ENCODE data around the gene AMT.

The AMT gene

DNA sequence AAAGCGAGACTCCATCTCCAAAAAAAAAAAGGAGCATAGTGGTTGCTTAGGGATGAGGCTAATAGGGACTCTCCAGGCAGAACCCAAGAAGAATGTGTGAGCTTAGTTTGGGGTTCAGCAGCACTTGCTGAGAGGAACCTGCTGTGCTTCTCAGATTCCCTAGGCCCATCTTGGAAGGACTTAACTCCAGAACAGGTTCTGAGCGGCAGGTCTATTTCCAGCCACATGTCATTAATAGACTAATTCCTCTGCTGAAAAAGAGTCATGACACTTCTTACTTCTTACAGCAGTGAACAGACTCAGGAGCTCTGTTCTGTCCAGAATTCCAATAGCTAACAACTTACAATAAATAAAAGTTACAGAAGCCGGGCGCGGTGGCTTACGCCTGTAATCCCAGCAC, 33.0 kb downstream of the AMT start (continued):
- TF ChIP-seq, protein P1, sequence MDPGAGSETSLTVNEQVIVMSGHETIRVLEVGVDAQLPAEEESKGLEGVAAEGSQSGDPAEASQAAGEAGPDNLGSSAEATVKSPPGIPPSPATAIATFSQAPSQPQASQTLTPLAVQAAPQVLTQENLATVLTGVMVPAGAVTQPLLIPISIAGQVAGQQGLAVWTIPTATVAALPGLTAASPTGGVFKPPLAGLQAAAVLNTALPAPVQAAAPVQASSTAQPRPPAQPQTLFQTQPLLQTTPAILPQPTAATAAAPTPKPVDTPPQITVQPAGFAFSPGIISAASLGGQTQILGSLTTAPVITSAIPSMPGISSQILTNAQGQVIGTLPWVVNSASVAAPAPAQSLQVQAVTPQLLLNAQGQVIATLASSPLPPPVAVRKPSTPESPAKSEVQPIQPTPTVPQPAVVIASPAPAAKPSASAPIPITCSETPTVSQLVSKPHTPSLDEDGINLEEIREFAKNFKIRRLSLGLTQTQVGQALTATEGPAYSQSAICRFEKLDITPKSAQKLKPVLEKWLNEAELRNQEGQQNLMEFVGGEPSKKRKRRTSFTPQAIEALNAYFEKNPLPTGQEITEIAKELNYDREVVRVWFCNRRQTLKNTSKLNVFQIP (CRISPR knock-in tag; IDR thresholded peaks at IDR 0.05; ENCODE audit: borderline replicate concordance, low read depth): no peak
- TF ChIP-seq ZFP30 (CRISPR knock-in tag; IDR thresholded peaks at IDR 0.05) (no peak), OSR1 (CRISPR knock-in tag; IDR thresholded peaks at IDR 0.05) (no peak), ZC3H10 (CRISPR knock-in tag; IDR thresholded peaks at IDR 0.05) (no peak), ESRRG (CRISPR knock-in tag; IDR thresholded peaks at IDR 0.05) (no peak), RARB (CRISPR knock-in tag; IDR thresholded peaks at IDR 0.05) (no peak), SNAI2 (CRISPR knock-in tag; IDR thresholded peaks at IDR 0.05) (no peak), ZNF70 (CRISPR knock-in tag; IDR thresholded peaks at IDR 0.05) (no peak), PPARA (CRISPR knock-in tag; IDR thresholded peaks at IDR 0.05; ENCODE audit: borderline replicate concordance) (no peak)

DNA sequence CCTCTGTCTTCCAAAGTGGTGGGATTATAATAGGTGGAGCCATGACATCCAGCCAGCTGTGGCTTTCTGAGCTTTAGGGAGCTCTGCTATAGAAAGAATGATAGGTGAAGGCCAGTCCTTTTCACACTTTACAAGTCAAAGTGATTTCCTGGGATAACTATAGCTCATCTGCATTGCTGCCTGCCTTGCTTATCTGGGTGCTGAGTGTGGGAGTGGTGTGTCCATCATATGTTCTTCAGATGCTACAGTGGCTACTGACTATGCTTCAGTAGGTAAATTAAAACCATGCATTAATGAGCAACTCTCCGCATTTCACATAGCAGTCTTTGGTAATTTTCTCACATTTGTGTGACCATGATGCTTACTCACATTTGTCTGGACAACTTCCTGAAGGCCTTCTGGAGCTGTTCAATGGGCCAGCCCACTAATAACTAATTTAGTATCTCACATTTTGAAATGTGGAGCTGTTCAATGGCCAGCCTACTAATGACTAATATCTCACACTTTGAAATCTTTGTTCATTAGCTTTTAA, 33.9 kb downstream of the AMT start:
- no peak for ATAC-seq
- TF ChIP-seq, protein P1 (CRISPR knock-in tag; IDR thresholded peaks at IDR 0.05; ENCODE audit: borderline replicate concordance, low read depth): no peak
- TF ChIP-seq SNAI2 (CRISPR knock-in tag; IDR thresholded peaks at IDR 0.05) (no peak), PPARA (CRISPR knock-in tag; IDR thresholded peaks at IDR 0.05; ENCODE audit: borderline replicate concordance) (no peak), TSHZ2 (CRISPR knock-in tag; IDR thresholded peaks at IDR 0.05) (no peak), CSDC2 (CRISPR knock-in tag; IDR thresholded peaks at IDR 0.05) (no peak), ZC3H10 (CRISPR knock-in tag; IDR thresholded peaks at IDR 0.05) (no peak), ESRRG (CRISPR knock-in tag; IDR thresholded peaks at IDR 0.05) (no peak), TCF4 (CRISPR knock-in tag; IDR thresholded peaks at IDR 0.05; ENCODE audit: borderline replicate concordance) (no peak), OSR1 (CRISPR knock-in tag; IDR thresholded peaks at IDR 0.05) (no peak), ISL1 (CRISPR knock-in tag; IDR thresholded peaks at IDR 0.05) (no peak), TOX (CRISPR knock-in tag; IDR thresholded peaks at IDR 0.05; ENCODE audit: borderline replicate concordance) (no peak), ZNF70 (CRISPR knock-in tag; IDR thresholded peaks at IDR 0.05) (no peak)

DNA sequence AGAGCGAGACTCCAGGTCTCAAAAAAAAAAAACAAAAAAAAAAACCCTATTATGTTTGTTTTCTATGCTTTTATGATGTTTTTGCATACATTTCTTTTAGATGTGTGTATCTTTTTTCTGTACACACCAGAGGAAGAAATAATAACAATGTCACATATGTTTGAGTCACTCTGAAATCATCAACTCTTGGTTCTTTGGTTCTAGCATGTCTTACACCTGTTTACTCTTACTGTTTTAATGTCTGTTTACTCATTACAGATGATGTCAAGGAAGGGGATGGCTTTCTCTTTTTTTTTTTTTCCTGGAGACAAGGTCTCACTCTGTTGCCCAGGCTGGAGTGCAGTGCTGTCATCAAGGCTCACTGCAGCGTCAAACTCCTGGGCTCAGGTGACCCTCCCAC, 34.6 kb downstream of the AMT start:
- no peak for TF ChIP-seq ZC3H10 (CRISPR knock-in tag; IDR thresholded peaks at IDR 0.05)
- TF ChIP-seq GLIS3 (CRISPR knock-in tag; IDR thresholded peaks at IDR 0.05): no peak
- TF ChIP-seq ZNF70 (CRISPR knock-in tag; IDR thresholded peaks at IDR 0.05): no peak
- TF ChIP-seq ZNF8 (CRISPR knock-in tag; IDR thresholded peaks at IDR 0.05): no peak
- TF ChIP-seq ZFP30 (CRISPR knock-in tag; IDR thresholded peaks at IDR 0.05): no peak
- TF ChIP-seq BACH2 (CRISPR knock-in tag; IDR thresholded peaks at IDR 0.05; ENCODE audit: borderline replicate concordance): no peak
- TF ChIP-seq TCF4 (CRISPR knock-in tag; IDR thresholded peaks at IDR 0.05; ENCODE audit: borderline replicate concordance): no peak
- TF ChIP-seq CSDC2 (CRISPR knock-in tag; IDR thresholded peaks at IDR 0.05): no peak
- no peak for ATAC-seq

- ATAC-seq: no peak
- TF ChIP-seq CSDC2 (CRISPR knock-in tag; IDR thresholded peaks at IDR 0.05): no peak
- TF ChIP-seq ISL1 (CRISPR knock-in tag; IDR thresholded peaks at IDR 0.05): no peak
- TF ChIP-seq ZNF70 (CRISPR knock-in tag; IDR thresholded peaks at IDR 0.05): no peak
- no peak for TF ChIP-seq ZNF8 (CRISPR knock-in tag; IDR thresholded peaks at IDR 0.05)
Measured at GRCh38 chr3:49386056-49386756, 36.1 kb downstream of the AMT start.

DNA sequence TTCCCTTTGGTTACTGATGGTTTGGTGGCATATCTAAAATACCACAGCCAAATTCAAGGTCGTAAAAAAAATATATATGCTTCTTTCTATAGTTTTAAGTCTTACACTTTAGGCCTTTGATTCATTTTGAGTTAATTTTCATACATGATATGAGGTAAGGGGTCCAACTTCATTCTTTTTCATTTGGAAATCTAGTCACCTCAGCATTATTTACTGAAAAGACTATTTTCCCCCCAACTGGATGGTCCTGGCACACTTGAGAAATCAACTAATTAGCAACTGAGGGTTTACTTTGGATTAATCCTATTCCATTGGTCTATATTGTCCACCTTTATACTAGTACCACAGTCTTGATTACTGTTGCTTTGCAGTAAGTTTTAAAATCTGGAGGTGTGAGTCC, 36.7 kb downstream of the AMT start:
- TF ChIP-seq RARB (CRISPR knock-in tag; IDR thresholded peaks at IDR 0.05): no peak
- TF ChIP-seq ZC3H10 (CRISPR knock-in tag; IDR thresholded peaks at IDR 0.05): no peak
- ATAC-seq: no peak

GRCh38 chr3:49383387-49383786, 38.9 kb downstream of the AMT start:
- no peak for TF ChIP-seq OSR1 (CRISPR knock-in tag; IDR thresholded peaks at IDR 0.05)
- TF ChIP-seq, protein P2, sequence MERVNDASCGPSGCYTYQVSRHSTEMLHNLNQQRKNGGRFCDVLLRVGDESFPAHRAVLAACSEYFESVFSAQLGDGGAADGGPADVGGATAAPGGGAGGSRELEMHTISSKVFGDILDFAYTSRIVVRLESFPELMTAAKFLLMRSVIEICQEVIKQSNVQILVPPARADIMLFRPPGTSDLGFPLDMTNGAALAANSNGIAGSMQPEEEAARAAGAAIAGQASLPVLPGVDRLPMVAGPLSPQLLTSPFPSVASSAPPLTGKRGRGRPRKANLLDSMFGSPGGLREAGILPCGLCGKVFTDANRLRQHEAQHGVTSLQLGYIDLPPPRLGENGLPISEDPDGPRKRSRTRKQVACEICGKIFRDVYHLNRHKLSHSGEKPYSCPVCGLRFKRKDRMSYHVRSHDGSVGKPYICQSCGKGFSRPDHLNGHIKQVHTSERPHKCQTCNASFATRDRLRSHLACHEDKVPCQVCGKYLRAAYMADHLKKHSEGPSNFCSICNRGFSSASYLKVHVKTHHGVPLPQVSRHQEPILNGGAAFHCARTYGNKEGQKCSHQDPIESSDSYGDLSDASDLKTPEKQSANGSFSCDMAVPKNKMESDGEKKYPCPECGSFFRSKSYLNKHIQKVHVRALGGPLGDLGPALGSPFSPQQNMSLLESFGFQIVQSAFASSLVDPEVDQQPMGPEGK (CRISPR knock-in tag; IDR thresholded peaks at IDR 0.05; ENCODE audit: borderline replicate concordance): no peak
- TF ChIP-seq CSDC2 (CRISPR knock-in tag; IDR thresholded peaks at IDR 0.05): no peak
- no peak for TF ChIP-seq GLIS3 (CRISPR knock-in tag; IDR thresholded peaks at IDR 0.05)
- no peak for TF ChIP-seq ZC3H10 (CRISPR knock-in tag; IDR thresholded peaks at IDR 0.05)
- TF ChIP-seq ZNF565 (CRISPR knock-in tag; conservative IDR thresholded peaks at IDR 0.05; ENCODE audit: low read depth): no peak
- no peak for TF ChIP-seq ARNTL (CRISPR knock-in tag; IDR thresholded peaks at IDR 0.05; ENCODE audit: borderline replicate concordance, low read depth)
- ATAC-seq: no peak

All from SK-N-SH treated with all-trans-retinoic acid at 6 μM for 48 hours (cell line).